Left colon (tissue), 2 donors: Measurements from ENCODE around the gene THOP1. TPM values are rescaled to one million over a fixed set of nuclear protein-coding genes. Genes with fewer than 3 reads are reported as not detected.

ENCODE experiments used
- ATAC-seq: fragments of 200-7000 bp; cut with Tn5 transposase; one replicate; pipeline ENCODE4 v1.9.1; 2020; ENCODE audit warnings: mild to moderate bottlenecking, moderate library complexity
- DNase-seq, 2 donors: peaks; one replicate each; pipeline ENCODE4 v3.0.0-alpha.2; 2020
- intact Hi-C, 2 donors: fragments of 100-400 bp; cut with DNase I in 1 of 2; cut with micrococcal nuclease in 1 of 2; formaldehyde crosslinking; loops; one replicate each; pipeline versions ENCODE4 v1.11.2 to v1.14.0; 2022; cut with DNase I, micrococcal nuclease
- total RNA-seq, 2 donors: library from RNA; stranded (reverse); fragmentation: NEBNext Ultra II Directional; extraction: Animal tissue kit (Norgen Biotek cat#: 25700); gene quantifications; one replicate each; pipeline ENCODE4 v1.2.1, GENCODE V29; 2021
- donor health status: DM: no; HTN: no; CAD: no.
- donor health status: DM: yes; HTN: yes; CAD: no.

THOP1 gene
- total RNA-seq, 2 donors from 2014 or later = 43.6 to 46.0 TPM

DNA sequence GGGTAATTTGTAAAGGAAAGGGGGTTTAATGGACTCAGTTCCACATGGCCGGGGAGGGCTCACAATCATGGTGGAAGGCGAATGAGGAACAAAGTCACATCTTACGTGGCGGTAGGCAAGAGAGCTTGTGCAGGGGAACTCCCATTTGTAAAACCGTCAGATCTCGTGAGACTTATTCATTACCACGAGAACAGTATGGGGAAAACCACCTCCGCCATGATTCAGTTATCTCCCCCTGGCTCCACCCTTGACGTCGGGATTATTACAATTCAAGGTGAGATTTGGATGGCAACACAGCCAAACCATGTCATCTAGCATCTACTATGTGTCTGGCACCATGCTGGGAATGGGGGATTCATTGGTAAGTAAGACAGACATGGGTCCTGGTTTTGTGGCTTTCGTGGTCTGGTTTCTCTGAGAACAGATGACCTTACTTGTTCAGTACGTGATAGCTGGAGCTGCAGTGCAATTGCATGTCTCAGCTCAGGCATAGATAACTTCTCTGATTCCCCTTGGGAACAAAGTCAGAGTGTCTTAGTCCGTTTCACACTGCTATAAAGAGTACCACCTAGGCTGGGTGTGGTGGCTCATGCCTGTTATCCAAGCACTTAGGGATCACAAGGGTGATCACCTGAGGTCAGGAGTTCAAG is 42.7 kb downstream of the THOP1 start:
- intact Hi-C loops = no loop called here
- DNase-seq (no peak), ATAC-seq (no peak)

DNA sequence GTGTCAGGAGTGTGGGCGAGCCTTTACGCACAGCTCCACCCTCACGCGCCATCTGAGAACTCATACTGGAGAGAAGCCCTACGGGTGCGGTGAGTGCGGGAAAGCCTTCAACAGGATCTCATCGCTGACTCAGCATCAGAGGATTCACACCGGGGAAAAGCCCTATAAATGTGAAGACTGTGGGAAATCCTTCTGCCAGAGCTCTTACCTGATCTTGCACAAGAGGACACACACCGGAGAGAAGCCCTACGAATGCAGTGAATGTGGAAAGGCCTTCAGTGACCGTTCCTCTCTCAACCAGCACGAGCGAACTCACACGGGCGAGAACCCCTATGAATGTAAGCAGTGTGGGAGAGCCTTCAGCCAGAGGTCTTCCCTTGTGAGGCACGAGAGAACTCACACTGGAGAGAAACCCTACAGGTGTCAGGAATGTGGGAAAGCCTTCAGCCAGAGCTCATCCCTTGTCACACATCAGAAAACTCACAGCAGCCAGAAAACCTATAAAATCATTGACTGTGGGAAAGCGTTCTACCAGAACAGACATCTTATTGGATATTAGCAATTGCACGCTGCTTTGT is 49.1 kb downstream of the THOP1 start:
- no peak for DNase-seq
- intact Hi-C loops = no loop called here
- no peak for ATAC-seq

DNA sequence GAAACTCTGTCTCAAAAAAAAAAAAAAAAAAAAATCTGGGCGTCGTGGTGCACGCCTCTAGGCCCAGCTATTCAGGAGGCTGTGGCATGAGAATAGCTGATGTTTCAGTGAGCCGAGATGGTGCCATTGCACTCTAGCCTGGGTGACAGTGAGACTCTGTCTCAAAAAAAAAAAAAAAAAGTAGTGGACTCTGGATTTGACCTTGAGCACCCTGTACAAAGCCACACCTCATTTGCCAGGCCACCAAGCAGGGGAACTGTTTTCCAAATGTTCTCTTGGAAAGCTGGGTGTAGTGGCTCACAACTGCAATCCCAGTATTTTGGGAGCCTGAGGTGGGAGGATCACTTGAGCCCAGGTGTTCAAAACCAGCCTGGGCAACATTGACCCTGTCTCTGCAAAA is 52.1 kb downstream of the THOP1 start:
- intact Hi-C loops = no loop called here
- ATAC-seq = no peak
- no peak for DNase-seq

- DNase-seq = peak; percentile 99
- intact Hi-C loops = no loop called here
- ATAC-seq = peak; percentile 94
Observed at GRCh38 chr19:2840794-2841791, 55.8 kb downstream of the THOP1 start, which contains the start of gene ZNF555. Gene ZNF555 (plus strand): TSS chr19:2841475. CDS start chr19:2841573, 98 bp downstream.

- DNase-seq (peak in 1 of 2 donors; percentile 29), ATAC-seq (peak; percentile 15)
- intact Hi-C loops = no loop called here
Observed at GRCh38 chr19:2841855-2842574, 56.7 kb downstream of the THOP1 start.

DNA sequence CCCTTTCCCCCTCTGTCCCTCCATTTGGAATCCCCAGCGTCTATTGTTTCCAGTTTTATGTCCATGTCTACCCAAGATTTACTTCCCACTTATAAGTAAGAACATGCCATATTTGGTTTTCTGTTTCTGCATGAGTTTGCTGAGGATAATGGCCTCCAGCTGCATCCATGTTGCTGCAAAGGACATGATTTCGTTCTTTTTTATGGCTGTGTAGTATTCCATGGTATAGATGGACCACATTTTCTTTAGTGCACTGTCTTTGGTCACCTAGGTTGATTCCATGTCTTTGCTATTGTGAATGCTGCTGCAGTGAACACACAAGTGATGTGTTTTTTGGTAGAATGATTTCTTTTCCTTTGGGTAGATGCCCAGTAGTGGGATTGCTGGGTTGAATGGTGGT is 59.8 kb downstream of the THOP1 start:
- intact Hi-C loops = no loop called here
- no peak for DNase-seq
- ATAC-seq = no peak

DNA sequence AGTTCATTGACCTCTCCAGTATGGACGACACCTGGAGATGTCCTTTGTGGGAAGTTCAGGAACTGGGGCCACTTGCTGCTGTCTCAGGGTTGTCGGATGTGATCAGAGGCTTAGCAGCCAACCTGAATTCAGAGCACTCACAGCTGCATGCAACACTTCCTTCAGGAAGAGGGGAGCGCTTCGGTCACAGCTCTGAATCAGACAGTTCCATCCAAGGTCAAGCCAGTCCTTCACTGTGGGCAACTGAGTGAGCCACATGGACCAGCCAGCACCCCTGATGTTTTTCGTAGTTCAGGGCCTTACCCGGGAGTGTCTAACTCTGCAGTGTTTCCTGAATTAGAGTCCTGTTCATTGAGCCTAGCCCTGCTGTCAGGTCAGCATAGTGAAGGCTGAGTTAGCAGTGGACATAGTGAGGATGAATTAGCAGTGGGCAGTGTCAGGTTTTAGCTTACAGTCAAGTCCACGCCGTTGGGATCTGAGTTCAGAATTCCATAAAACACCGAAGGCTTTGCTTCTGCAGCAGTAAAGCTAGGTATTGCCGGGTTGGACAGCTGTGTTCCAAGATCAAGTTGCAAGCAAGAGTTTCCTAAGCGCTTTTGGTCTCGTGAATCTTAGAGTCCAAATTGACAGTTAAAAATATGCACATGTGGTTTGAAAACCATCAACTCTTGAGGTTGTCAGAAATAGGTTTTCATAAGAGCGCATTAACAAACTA is 61.0 kb downstream of the THOP1 start:
- intact Hi-C loops = no loop called here
- ATAC-seq = no peak
- DNase-seq = no peak

DNA sequence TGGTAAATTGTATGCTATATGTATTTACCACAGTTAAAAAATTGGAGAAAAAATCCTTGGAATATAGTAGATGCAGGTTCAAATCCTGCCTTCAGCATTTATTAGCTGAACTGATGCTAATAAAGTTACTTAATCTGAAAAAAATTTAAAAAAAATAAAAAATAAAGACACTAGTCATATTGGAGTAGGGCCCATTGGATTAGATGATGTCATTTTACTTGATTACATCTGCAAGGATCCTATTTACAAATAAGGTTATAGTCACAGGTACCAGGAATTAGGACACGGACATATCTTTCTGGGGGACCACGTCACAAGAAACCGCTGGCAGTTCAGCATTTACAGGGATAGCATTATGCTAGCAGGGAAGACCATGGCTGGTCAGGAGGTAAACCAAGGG is 62.2 kb downstream of the THOP1 start:
- intact Hi-C loops = no loop called here
- ATAC-seq = no peak
- no peak for DNase-seq

DNA sequence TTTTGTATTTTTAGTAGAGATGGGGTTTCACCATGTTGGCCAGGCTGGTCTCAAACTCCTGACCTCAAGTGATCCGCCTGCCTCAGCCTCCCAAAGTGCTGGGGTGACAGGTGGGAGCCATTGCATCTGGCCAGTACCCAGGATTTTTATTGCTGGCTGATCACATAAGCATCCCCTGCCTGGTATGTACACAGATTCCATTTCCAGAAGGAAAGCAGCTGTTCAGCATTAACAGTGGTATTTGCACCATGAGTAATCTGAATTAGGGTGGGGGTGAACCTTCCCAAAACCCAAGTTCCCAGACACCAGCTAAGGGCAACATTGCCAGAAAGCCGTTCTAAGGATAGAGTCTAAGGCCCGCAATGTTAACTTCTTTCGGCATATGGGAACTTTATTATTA is 63.3 kb downstream of the THOP1 start:
- ATAC-seq (no peak), DNase-seq (no peak)
- intact Hi-C loops = no loop called here

DNA sequence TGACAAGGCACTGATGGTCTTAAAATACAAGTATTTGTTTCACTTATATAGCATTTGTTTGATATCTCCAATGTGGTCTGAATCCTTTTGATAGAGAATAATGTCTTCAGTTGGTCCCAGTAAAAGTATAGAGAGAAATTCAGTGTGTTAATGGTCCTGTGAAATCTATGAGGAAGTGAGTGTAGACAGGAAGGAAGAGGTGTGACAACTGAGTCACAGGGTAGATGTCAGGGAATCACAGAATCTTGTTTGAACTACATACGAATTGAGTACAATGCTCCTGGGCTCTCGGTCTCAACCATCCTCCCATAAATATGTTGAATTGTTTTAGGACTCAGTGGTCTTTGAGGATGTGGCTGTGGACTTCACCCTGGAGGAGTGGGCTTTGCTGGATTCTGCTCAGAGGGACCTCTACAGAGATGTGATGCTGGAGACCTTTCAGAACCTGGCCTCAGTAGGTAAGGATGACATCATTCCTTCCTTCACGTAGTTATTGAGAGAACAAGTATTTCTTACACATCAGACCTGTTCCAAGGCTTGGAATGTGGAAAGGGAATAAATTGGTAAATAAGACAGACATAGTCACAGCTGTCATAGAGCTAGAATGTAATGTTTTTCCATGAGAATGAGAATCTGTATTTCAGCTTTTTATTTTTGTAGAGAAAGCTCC is 65.1 kb downstream of the THOP1 start:
- DNase-seq (no peak), ATAC-seq (no peak)
- intact Hi-C loops = no loop called here

DNA sequence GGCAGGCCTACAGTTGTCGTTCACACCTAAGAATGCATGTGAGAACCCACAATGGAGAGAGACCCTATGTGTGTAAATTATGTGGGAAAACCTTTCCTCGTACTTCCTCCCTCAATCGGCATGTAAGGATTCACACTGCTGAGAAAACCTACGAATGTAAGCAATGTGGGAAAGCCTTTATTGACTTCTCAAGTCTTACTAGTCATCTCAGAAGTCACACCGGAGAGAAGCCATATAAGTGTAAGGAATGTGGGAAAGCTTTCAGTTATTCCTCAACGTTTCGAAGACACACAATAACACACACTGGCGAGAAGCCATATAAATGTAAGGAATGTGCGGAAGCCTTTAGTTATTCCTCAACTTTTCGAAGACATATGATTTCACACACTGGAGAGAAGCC is 67.3 kb downstream of the THOP1 start:
- ATAC-seq (no peak), DNase-seq (no peak)
- intact Hi-C loops = no loop called here

- DNase-seq (no peak), ATAC-seq (no peak)
- intact Hi-C loops = no loop called here
Observed at GRCh38 chr19:2853015-2853606, 67.8 kb downstream of the THOP1 start.

- intact Hi-C loops = no loop called here
- ATAC-seq (no peak), DNase-seq (no peak)
Observed at GRCh38 chr19:2854849-2855248, 69.5 kb downstream of the THOP1 start.

DNA sequence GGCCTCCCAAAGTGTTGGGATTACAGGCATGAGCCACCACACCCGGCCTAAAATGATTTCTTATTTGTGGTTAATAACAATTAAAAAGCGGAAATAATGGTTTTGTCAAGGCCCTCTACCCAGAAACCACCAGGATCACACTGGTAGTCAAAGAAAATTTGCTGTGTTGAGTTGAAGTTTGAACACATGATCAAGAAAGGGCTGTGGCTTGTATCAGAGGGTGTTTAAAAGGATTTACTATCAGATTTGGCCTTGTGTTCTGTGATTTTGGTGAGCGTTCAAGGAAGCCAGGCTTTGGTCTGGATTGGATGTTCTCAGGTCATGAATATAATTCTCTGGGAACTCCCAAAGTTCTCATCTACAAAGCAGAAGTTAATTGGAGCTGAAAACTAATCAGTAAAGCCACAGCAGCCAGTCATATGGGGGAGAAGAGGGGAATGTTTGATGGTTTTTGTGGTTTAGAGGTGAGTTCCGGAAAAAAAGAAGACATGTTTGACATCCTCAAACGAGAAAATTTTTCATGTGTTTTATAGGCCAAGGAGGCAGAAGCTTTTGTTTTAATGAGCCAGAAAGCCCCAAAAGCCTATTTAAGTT is 71.3 kb downstream of the THOP1 start:
- intact Hi-C loops = no loop called here
- DNase-seq (no peak), ATAC-seq (no peak)

GRCh38 chr19:2858864-2859263 is 73.6 kb downstream of the THOP1 start:
- ATAC-seq = no peak
- DNase-seq = no peak
- intact Hi-C loops = no loop called here

DNA sequence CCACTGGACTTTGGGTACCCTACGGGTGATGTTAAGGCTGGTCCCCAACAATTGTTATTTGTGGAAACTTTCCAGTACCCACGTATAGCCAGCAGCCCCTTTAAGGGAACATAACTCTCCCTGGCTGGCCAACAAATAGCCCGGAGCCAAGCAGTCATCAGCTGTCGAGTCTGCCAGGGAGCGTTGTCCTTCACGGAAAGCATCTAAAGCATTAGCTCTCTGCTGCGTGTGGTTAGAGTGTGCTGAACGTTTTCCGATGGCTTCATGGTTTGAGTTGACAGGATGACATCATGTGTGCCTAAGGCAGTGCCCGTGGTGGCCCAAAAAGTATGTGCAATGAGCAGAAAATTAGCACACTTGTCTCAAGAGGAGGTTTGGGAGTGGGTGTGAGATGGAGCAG is 78.5 kb downstream of the THOP1 start:
- DNase-seq (no peak), ATAC-seq (no peak)
- intact Hi-C loops = no loop called here
